Fibroblast of mammary gland (primary cell): ENCODE data around the gene LDLRAP1.

Source experiments
- DNase-seq: peaks from one replicate; pipeline ENCODE4 v3.0.0-alpha.2; 2010; ENCODE audit warnings: low read depth
- H3K4me3 ChIP-seq: 2 replicates; pipeline ENCODE4 v1.5.1; 2011; ENCODE audit warnings: low read depth, mild to moderate bottlenecking, low read length, moderate library complexity; ENCODE audit not compliant: control insufficient read depth
- CTCF ChIP-seq: conservative IDR thresholded peaks from 2 replicates; pipeline ENCODE4 v1.5.1; 2011; ENCODE audit warnings: low read depth, low read length, inconsistent platforms; ENCODE audit not compliant: control insufficient read depth, insufficient read depth

LDLRAP1 gene

GRCh38 chr1:25556132-25556670, 12.8 kb downstream of the LDLRAP1 start:
- no peak overlapping the region for H3K4me3 ChIP-seq
- no peak for TF ChIP-seq CTCF
- no peak for DNase-seq

- peak; percentile 58 for DNase-seq
- TF ChIP-seq CTCF: no peak
- no peak overlapping the region for H3K4me3 ChIP-seq
Observed at GRCh38 chr1:25556791-25557476, 13.5 kb downstream of the LDLRAP1 start.

GRCh38 chr1:25557543-25557942, 14.1 kb downstream of the LDLRAP1 start:
- no peak for DNase-seq
- no peak for TF ChIP-seq CTCF
- no peak overlapping the region for H3K4me3 ChIP-seq

- no peak overlapping the region for H3K4me3 ChIP-seq
- DNase-seq: no peak
- no peak for TF ChIP-seq CTCF
Observed at GRCh38 chr1:25559031-25559430, 15.6 kb downstream of the LDLRAP1 start.

GRCh38 chr1:25560001-25560400, 16.6 kb downstream of the LDLRAP1 start:
- TF ChIP-seq CTCF: no peak
- no peak overlapping the region for H3K4me3 ChIP-seq
- no peak for DNase-seq

- TF ChIP-seq CTCF: no peak
- no peak for DNase-seq
- H3K4me3 ChIP-seq: no peak overlapping the region
Observed at GRCh38 chr1:25560788-25561187, 17.4 kb downstream of the LDLRAP1 start.

- no peak for TF ChIP-seq CTCF
- DNase-seq: no peak
- H3K4me3 ChIP-seq: no peak overlapping the region
Observed at GRCh38 chr1:25561421-25562100, 18.2 kb downstream of the LDLRAP1 start.
